Astrocyte (in vitro differentiated cells and primary cell): ENCODE data around the gene TGFB3.

Source experiments
- EZH2 ChIP-seq: IDR thresholded peaks from 2 replicates; pipeline ENCODE4 v1.6.1; 2012; ENCODE audit warnings: mild to moderate bottlenecking, low read length, inconsistent platforms; ENCODE audit not compliant: insufficient read depth
- TF ChIP-seq, protein P1 (sequence below): IDR thresholded peaks from 2 replicates; pipeline ENCODE4 v1.5.1; 2011; ENCODE audit warnings: low read depth, mild to moderate bottlenecking, inconsistent platforms, low read length, moderate library complexity; ENCODE audit not compliant: insufficient read depth

- TF ChIP-seq, protein P1, sequence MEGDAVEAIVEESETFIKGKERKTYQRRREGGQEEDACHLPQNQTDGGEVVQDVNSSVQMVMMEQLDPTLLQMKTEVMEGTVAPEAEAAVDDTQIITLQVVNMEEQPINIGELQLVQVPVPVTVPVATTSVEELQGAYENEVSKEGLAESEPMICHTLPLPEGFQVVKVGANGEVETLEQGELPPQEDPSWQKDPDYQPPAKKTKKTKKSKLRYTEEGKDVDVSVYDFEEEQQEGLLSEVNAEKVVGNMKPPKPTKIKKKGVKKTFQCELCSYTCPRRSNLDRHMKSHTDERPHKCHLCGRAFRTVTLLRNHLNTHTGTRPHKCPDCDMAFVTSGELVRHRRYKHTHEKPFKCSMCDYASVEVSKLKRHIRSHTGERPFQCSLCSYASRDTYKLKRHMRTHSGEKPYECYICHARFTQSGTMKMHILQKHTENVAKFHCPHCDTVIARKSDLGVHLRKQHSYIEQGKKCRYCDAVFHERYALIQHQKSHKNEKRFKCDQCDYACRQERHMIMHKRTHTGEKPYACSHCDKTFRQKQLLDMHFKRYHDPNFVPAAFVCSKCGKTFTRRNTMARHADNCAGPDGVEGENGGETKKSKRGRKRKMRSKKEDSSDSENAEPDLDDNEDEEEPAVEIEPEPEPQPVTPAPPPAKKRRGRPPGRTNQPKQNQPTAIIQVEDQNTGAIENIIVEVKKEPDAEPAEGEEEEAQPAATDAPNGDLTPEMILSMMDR: no peak
- no peak for TF ChIP-seq EZH2
These were observed 42.6 kb downstream of the TGFB3 start for GRCh38 chr14:75939200-75939599.
